Liver (tissue), 3 donors: ENCODE data around the gene CALML5.

Experiments
- ATF3 ChIP-seq: IDR thresholded peaks from 2 replicates; pipeline ENCODE4 v1.6.1; 2016; ENCODE audit warnings: antibody characterized with exemption
- CTCF ChIP-seq: fragments of 150-350 bp; IDR thresholded peaks from 2 replicates; pipeline ENCODE4 v1.5.1; 2017; ENCODE audit warnings: improper control_type of control experiment, low read depth, low read length; ENCODE audit not compliant: missing input control
- EGR1 ChIP-seq, 2 donors: IDR thresholded peaks; 2 replicates each; pipeline ENCODE4 v1.6.1; 2016 to 2018; ENCODE audit warnings: antibody characterized with exemption in 2 of 2, low read depth in 2 of 2
- HNF4A ChIP-seq, 2 donors: conservative IDR thresholded peaks; 2 replicates each; pipeline ENCODE4 v1.6.1; 2016; ENCODE audit warnings: antibody characterized with exemption in 2 of 2, mild to moderate bottlenecking in 2 of 2
- JUND ChIP-seq, 2 donors: IDR thresholded peaks; 2 replicates each; pipeline ENCODE4 v1.6.1; 2016; ENCODE audit warnings: antibody characterized with exemption in 2 of 2
- MAX ChIP-seq: IDR thresholded peaks from 2 replicates; pipeline ENCODE4 v1.6.1; 2016; ENCODE audit warnings: antibody characterized with exemption
- RAD21 ChIP-seq, 2 donors: IDR thresholded peaks; 2 replicates each; pipeline ENCODE4 v1.6.1; 2016; ENCODE audit warnings: antibody characterized with exemption in 2 of 2, mild to moderate bottlenecking in 2 of 2
- REST ChIP-seq: IDR thresholded peaks from 2 replicates; pipeline ENCODE4 v1.6.1; 2016; ENCODE audit warnings: antibody characterized with exemption, mild to moderate bottlenecking
- TAF1 ChIP-seq: conservative IDR thresholded peaks from 2 replicates; pipeline ENCODE4 v1.6.1; 2016; ENCODE audit warnings: antibody characterized with exemption, mild to moderate bottlenecking
- YY1 ChIP-seq: IDR thresholded peaks from 2 replicates; pipeline ENCODE4 v1.6.1; 2016; ENCODE audit warnings: antibody characterized with exemption, mild to moderate bottlenecking
- ZBTB33 ChIP-seq: IDR thresholded peaks from 2 replicates; pipeline ENCODE4 v1.6.1; 2016; ENCODE audit warnings: antibody characterized with exemption
- donor health status: healthy.
- donor health status: healthy.

GRCh38 chr10:5496261-5497250 lies 2.8 kb downstream of the CALML5 start:
- TF ChIP-seq CTCF (no peak), JUND (IDR thresholded peaks at IDR 0.05) (no peak), ATF3 (no peak), EGR1 (IDR thresholded peaks at IDR 0.05; ENCODE audit: low read depth in 2 of 2) (no peak), ZBTB33 (no peak), MAX (no peak), HNF4A (conservative IDR thresholded peaks at IDR 0.05) (no peak), TAF1 (no peak), YY1 (no peak), REST (no peak), RAD21 (IDR thresholded peaks at IDR 0.05) (no peak)
